Parathyroid adenoma (tissue), 2 donors: ENCODE measurements around the gene MAGEL2.
A peak's percentile ranks its signal among the peaks of the same experiment; 100 is the strongest.

Experiments used
- H2AFZ ChIP-seq: fragments of 300-600 bp; sonication (generic); one replicate; pipeline ENCODE4 v1.7.0; 2017; ENCODE audit warnings: antibody characterized with exemption, mild to moderate bottlenecking
- H3K27ac ChIP-seq: fragments of 300-600 bp; sonication (generic); one replicate; pipeline ENCODE4 v1.7.0; 2017
- H3K27me3 ChIP-seq: fragments of 300-600 bp; sonication (generic); one replicate; pipeline ENCODE4 v1.7.0; 2017; ENCODE audit warnings: low read length; ENCODE audit not compliant: control insufficient read depth, insufficient read depth
- H3K36me3 ChIP-seq: fragments of 300-600 bp; sonication (generic); one replicate; pipeline ENCODE4 v1.7.0; 2017; ENCODE audit warnings: low read length; ENCODE audit not compliant: control insufficient read depth, insufficient read depth
- H3K4me1 ChIP-seq: fragments of 300-600 bp; sonication (generic); one replicate; pipeline ENCODE4 v1.7.0; 2017; ENCODE audit warnings: control low read depth
- H3K4me2 ChIP-seq: fragments of 300-600 bp; sonication (generic); one replicate; pipeline ENCODE4 v1.7.0; 2017; ENCODE audit warnings: low read length
- H3K4me3 ChIP-seq: fragments of 300-600 bp; sonication (generic); one replicate; pipeline ENCODE4 v1.7.0; 2017; ENCODE audit warnings: low read depth, low read length
- H3K79me2 ChIP-seq: fragments of 300-600 bp; sonication (generic); one replicate; pipeline ENCODE4 v1.7.0; 2017; ENCODE audit warnings: control low read depth
- H3K9ac ChIP-seq: fragments of 300-600 bp; sonication (generic); one replicate; pipeline ENCODE4 v1.7.0; 2017; ENCODE audit warnings: mild to moderate bottlenecking
- H3K9me3 ChIP-seq: fragments of 300-600 bp; sonication (generic); one replicate; pipeline ENCODE4 v1.7.0; 2017; ENCODE audit warnings: low read length; ENCODE audit not compliant: control insufficient read depth
- CTCF ChIP-seq: fragments of 300-600 bp; sonication (generic); IDR thresholded peaks from one replicate; pipeline ENCODE4 v1.7.0; 2017; ENCODE audit warnings: antibody characterized with exemption, mild to moderate bottlenecking
- donor health status: primary hyperparathyroidism.

The MAGEL2 gene

GRCh38 chr15:23663232-23663631 is 15.6 kb upstream of the MAGEL2 start:
- H3K27ac ChIP-seq, result no peak overlapping the region
- TF ChIP-seq CTCF, result no peak
- H2AFZ ChIP-seq, result no peak overlapping the region
- H3K4me2 ChIP-seq, result no peak overlapping the region
- no peaks in the 10 kb centered on the region for H3K36me3 ChIP-seq
- no peaks in the 10 kb centered on the region for H3K9me3 ChIP-seq
- H3K4me1 ChIP-seq, result no peaks in the 10 kb centered on the region
- no peaks in the 10 kb centered on the region for H3K79me2 ChIP-seq
- H3K27me3 ChIP-seq, result no peaks in the 10 kb centered on the region
- no peak overlapping the region for H3K9ac ChIP-seq
- no peak overlapping the region for H3K4me3 ChIP-seq

GRCh38 chr15:23648920-23649515 is 1.4 kb upstream of the MAGEL2 start:
- Histone ChIP-seq H3K4me1 (no peaks in the 10 kb centered on the region), H2AFZ (no peak overlapping the region), H3K27me3 (no peaks in the 10 kb centered on the region), H3K9ac (no peak overlapping the region), H3K79me2 (no peaks in the 10 kb centered on the region), H3K27ac (no peak overlapping the region), H3K4me2 (no peak overlapping the region), H3K9me3 (no peaks in the 10 kb centered on the region), H3K36me3 (no peaks in the 10 kb centered on the region), H3K4me3 (no peak overlapping the region)
- peak; percentile 41 for TF ChIP-seq CTCF

GRCh38 chr15:23647001-23647295 is 719 bp downstream of the MAGEL2 start:
- Histone ChIP-seq H3K4me2 (no peak overlapping the region), H3K36me3 (no peaks in the 10 kb centered on the region), H3K27ac (no peak overlapping the region), H3K9ac (no peak overlapping the region), H2AFZ (peak overlapping the region; percentile 58), H3K4me1 (no peaks in the 10 kb centered on the region), H3K9me3 (no peaks in the 10 kb centered on the region), H3K27me3 (no peaks in the 10 kb centered on the region), H3K4me3 (no peak overlapping the region), H3K79me2 (no peaks in the 10 kb centered on the region)
- no peak for TF ChIP-seq CTCF

- no peak overlapping the region for H3K9ac ChIP-seq
- no peaks in the 10 kb centered on the region for H3K36me3 ChIP-seq
- no peak overlapping the region for H2AFZ ChIP-seq
- no peaks in the 10 kb centered on the region for H3K79me2 ChIP-seq
- no peak overlapping the region for H3K4me2 ChIP-seq
- H3K27me3 ChIP-seq, result no peaks in the 10 kb centered on the region
- no peaks in the 10 kb centered on the region for H3K9me3 ChIP-seq
- H3K4me3 ChIP-seq, result no peak overlapping the region
- H3K4me1 ChIP-seq, result no peaks in the 10 kb centered on the region
- H3K27ac ChIP-seq, result no peak overlapping the region
- no peak for TF ChIP-seq CTCF
Measured at GRCh38 chr15:23646165-23647000, 1.3 kb downstream of the MAGEL2 start.
